GM12878 (cell line): ENCODE results near the gene CEP131. TPM values are rescaled to one million over a fixed set of nuclear protein-coding genes. Genes with fewer than 3 reads are reported as not detected.

Source experiments
- ATAC-seq: fragments of 200-7000 bp; cut with Tn5 transposase; 3 replicates; pipeline ENCODE4 v1.9.1; 2020; ENCODE audit warnings: mild to moderate bottlenecking, moderate library complexity
- BruUV-seq: library from RNA; stranded (reverse); fragments of 400-500 nt; replicated peaks from 2 replicates; lab custom pipeline; 2021; lab: Mats Ljungman, UMichigan
- CTCF ChIA-PET: fragments of 300-600 bp; sonication (Branson Sonifier 250); formaldehyde crosslinking; extraction: SDS; loops from one replicate; lab custom pipeline; 2021; ENCODE audit warnings: inconsistent platforms; lab: Yijun Ruan, JAX
- POLR2A ChIA-PET: fragments of 350-600 bp; formaldehyde crosslinking; extraction: SDS; loops from one replicate; lab custom pipeline; 2021; ENCODE audit warnings: inconsistent platforms; lab: Charles Lee
- RAD21 ChIA-PET: fragments of 300-600 bp; sonication (Branson Sonifier 250); formaldehyde crosslinking; loops from one replicate; lab custom pipeline; 2023; ENCODE audit warnings: antibody characterized with exemption; ENCODE audit not compliant: unreplicated experiment; lab: Charles Lee
- SMC1A ChIA-PET: fragments of 300-600 bp; sonication (Branson Sonifier 250); formaldehyde crosslinking; loops from one replicate; lab custom pipeline; 2023; ENCODE audit not compliant: unreplicated experiment, uncharacterized antibody; lab: Charles Lee
- DNase-seq: peaks from one replicate; pipeline ENCODE4 v3.0.0-alpha.2; 2011; ENCODE audit warnings: low read depth, low spot score
- FAIRE-seq: peaks from 3 replicates; lab custom pipeline; 2011; peaks lifted over from hg19 to GRCh38; lab: Jason Lieb, UNC
- H2AFZ ChIP-seq: 2 replicates; pipeline ENCODE4 v1.6.0; 2011; ENCODE audit warnings: low read depth, low read length, control low read depth; ENCODE audit not compliant: control insufficient read depth
- H3K27ac ChIP-seq: 2 replicates; pipeline ENCODE4 v1.5.1; 2011; ENCODE audit warnings: control low read depth; ENCODE audit not compliant: control insufficient read depth, insufficient read depth
- H3K27me3 ChIP-seq, 2 experiments: replicated peaks in 1 of 2; 2 replicates each; pipeline versions ENCODE4 v1.6.0 to v1.6.1; 2011; ENCODE audit warnings: low read length in 1 of 2; ENCODE audit not compliant: control insufficient read depth in 2 of 2, insufficient read depth in 2 of 2
- H3K36me3 ChIP-seq, 2 experiments: 2 replicates each; pipeline ENCODE4 v1.5.1; 2011; ENCODE audit warnings: low read length in 1 of 2; ENCODE audit not compliant: control insufficient read depth in 2 of 2, insufficient read depth in 2 of 2
- H3K4me1 ChIP-seq: 2 replicates; pipeline ENCODE4 v1.6.1; 2011; ENCODE audit warnings: mild to moderate bottlenecking, low read length, moderate library complexity, mixed read lengths; ENCODE audit not compliant: control insufficient read depth, insufficient read depth
- H3K4me2 ChIP-seq: 2 replicates; pipeline ENCODE4 v1.6.0; 2011; ENCODE audit warnings: control low read depth; ENCODE audit not compliant: control insufficient read depth, insufficient read depth
- H3K4me3 ChIP-seq: fragments of 200-600 bp; sonication (generic); 2 replicates; pipeline ENCODE4 v1.5.1; 2016
- H3K79me2 ChIP-seq: 2 replicates; pipeline ENCODE4 v1.6.0; 2011; ENCODE audit warnings: low read length; ENCODE audit not compliant: control insufficient read depth, insufficient read depth
- H3K9ac ChIP-seq: 2 replicates; pipeline ENCODE4 v1.8.0; 2011; ENCODE audit warnings: low read length, control low read depth, mixed read lengths; ENCODE audit not compliant: control insufficient read depth, insufficient read depth
- H3K9me3 ChIP-seq: replicated peaks from 3 replicates; pipeline ENCODE4 v1.5.1; 2011; ENCODE audit warnings: mild to moderate bottlenecking, low read length; ENCODE audit not compliant: control insufficient read depth, insufficient read depth
- H4K20me1 ChIP-seq: 2 replicates; pipeline ENCODE4 v1.6.0; 2011; ENCODE audit not compliant: control insufficient read depth, insufficient read depth
- CBFB ChIP-seq: IDR thresholded peaks from 2 replicates; pipeline ENCODE4 v1.6.1; 2016; ENCODE audit warnings: antibody characterized with exemption, low read depth
- ESRRA ChIP-seq: IDR thresholded peaks from 2 replicates; pipeline ENCODE4 v1.6.1; 2012; ENCODE audit warnings: mild to moderate bottlenecking, low read length, improper control_type of control experiment
- MYB ChIP-seq: fragments of 150-350 bp; IDR thresholded peaks from 2 replicates; pipeline ENCODE4 v1.6.1; 2014; ENCODE audit warnings: mild to moderate bottlenecking, low read depth, low read length, borderline replicate concordance
- NBN ChIP-seq: fragments of 450-650 bp; IDR thresholded peaks from 2 replicates; pipeline ENCODE4 v1.6.1; 2016
- RAD21 ChIP-seq: IDR thresholded peaks from 2 replicates; pipeline ENCODE4 v1.6.1; 2011; ENCODE audit warnings: mild to moderate bottlenecking, low read depth, low read length, moderate library complexity; ENCODE audit not compliant: insufficient read depth
- RELA ChIP-seq: fragments of 450-650 bp; IDR thresholded peaks from 2 replicates; pipeline ENCODE4 v1.8.0; 2014; ENCODE audit warnings: borderline replicate concordance; ENCODE audit not compliant: partially characterized antibody
- SMARCA5 ChIP-seq: fragments of 450-650 bp; IDR thresholded peaks from 2 replicates; pipeline ENCODE4 v1.6.1; 2017; ENCODE audit warnings: mild to moderate bottlenecking
- SUZ12 ChIP-seq: fragments of 200-600 bp; sonication (generic); IDR thresholded peaks from one replicate; pipeline ENCODE4 v1.6.1; 2018; ENCODE audit warnings: antibody characterized with exemption, mild to moderate bottlenecking; ENCODE audit not compliant: unreplicated experiment
- TCF3 ChIP-seq: IDR thresholded peaks from 2 replicates; pipeline ENCODE4 v1.6.1; 2012; ENCODE audit warnings: low read depth, mild to moderate bottlenecking, low read length, borderline replicate concordance; ENCODE audit not compliant: insufficient read depth
- YY1 ChIP-seq: IDR thresholded peaks from 2 replicates; pipeline ENCODE4 v1.6.1; 2011; ENCODE audit warnings: low read depth, mild to moderate bottlenecking, low read length
- ZSCAN29 ChIP-seq: fragments of 450-650 bp; IDR thresholded peaks from 2 replicates; pipeline ENCODE4 v1.6.1; 2017; ENCODE audit warnings: mild to moderate bottlenecking, moderate library complexity
- WGBS: methylation state at CpG from one replicate; pipeline ENCODE4 v1.1.6; 2016; ENCODE audit warnings: low lambda C conversion rate; ENCODE audit not compliant: insufficient replicate concordance, insufficient coverage; ENCODE audit errors: missing lambda C conversion rate; 5-methylcytosine and 5-hydroxymethylcytosine counted together
- in situ Hi-C: fragments of 300-500 bp; cut with MboI; formaldehyde crosslinking; loops from 9 replicates; pipeline ENCODE4 v1.14.3; 2018; ENCODE audit warnings: mixed read lengths
- intact Hi-C: fragments of 100-400 bp; cut with micrococcal nuclease; formaldehyde crosslinking; loops from one replicate; pipeline ENCODE4 v1.14.2; 2022; ENCODE audit not compliant: unreplicated experiment
- polyA plus RNA-seq, 11 experiments: library from polyadenylated mRNA; depleted of rRNA in 4 of 11; unstranded in 6 of 11; stranded (reverse) in 5 of 11; fragments of >200 nt; fragmentation: Nextera tagmentation in 4 of 11; fragmentation: Illumina TruSeq in 1 of 11; extraction: Ambion mirVana in 4 of 11; extraction: Trizol in 1 of 11; gene quantifications; 1 replicate in 1 of 11; 2 replicates in 10 of 11; pipeline versions ENCODE4 v1.2.1 to v1.2.3, GENCODE V29; 2011 to 2016; ENCODE audit warnings: inconsistent platforms in 2 of 11, missing spikeins in 2 of 11, low read depth in 1 of 11
- total RNA-seq, 4 experiments: library from RNA; depleted of rRNA in 3 of 4; stranded (reverse); fragments of >200 nt in 3 of 4; fragmentation: Illumina TruSeq in 1 of 4; extraction: Trizol in 1 of 4; gene quantifications; 2 replicates each; pipeline versions ENCODE4 v1.2.1 to v1.2.3, GENCODE V29; 2013 to 2021
- TF ChIP-seq, protein P1 (sequence below): IDR thresholded peaks from 2 replicates; pipeline ENCODE4 v1.6.1; 2012; ENCODE audit warnings: mild to moderate bottlenecking, low read depth, low read length
- TF ChIP-seq, protein P2 (sequence below): fragments of 450-650 bp; IDR thresholded peaks from 2 replicates; pipeline ENCODE4 v1.6.1; 2017; ENCODE audit warnings: borderline replicate concordance

CEP131 gene
- total and polyA plus RNA-seq, 10 of the 15 experiments (the other 5 are each of a cell fraction or from before 2014, with no cell fraction given): 0.05 to 17.3 (median 6.7) TPM

DNA sequence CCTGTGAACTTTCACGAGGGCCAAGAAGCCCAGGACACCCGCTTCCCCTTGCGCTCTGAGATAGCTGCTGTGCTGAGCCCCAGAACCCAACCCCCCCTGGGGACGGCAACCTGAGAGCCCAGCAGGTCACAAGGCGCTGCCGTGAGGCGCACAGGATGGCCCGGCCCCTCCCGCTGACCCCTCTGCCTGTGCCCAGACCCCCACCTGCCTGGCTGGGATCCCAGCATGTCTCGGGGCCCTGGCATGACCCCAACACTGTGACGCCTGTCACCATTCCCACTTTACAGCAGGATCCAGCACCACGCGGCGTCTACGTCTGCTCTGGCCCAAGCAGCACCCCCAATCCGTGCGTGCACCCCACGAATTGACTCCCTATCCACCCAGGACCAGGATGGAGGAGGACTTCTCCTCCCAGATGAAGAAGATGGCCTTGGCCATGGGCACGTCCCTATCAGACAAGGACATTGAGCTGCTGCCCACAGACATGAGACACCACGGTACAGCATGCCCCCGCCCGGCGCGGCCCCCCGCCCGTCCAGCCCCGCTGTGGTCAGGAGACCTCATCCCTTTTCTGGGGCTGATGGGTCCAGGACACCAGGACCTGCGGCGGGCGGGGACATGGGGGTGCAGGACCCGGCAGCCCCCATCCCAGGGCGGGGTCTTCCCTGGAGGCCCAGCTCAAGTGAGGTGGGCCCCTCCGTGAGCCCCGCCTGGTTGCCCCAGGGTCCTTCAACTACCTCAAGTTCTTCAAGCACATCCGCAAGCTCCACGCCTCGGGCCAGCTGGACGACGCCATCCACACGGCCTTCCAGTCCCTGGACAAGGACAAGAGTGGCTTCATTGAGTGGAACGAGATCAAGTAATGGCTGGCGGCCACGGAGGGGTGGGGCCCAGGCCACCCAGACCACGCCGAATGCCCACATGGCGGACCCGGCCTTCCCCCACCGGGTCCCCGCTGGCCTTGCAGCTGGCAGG lies 41.6 kb downstream of the CEP131 start (continued):
- TF ChIP-seq NBN: no peak

DNA sequence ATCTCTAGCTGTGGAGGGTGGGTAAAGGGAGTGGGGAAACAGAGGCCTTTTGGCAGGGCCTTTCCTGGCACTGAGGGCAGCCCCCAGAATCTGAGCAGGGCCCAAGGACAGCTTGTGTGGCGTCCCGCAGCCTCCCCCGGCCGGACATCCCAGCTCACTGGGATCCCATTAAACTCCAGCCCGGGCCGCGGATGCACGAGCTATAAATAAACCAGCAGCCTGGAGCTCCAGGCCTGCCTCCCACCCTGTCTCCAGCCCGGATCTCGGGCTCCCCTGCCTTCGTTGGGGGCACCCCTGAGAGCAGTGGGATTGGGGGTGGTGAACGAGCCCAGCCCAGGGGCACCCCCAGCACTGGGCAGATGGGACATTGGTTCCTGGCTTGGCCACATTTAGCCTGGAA lies 42.9 kb downstream of the CEP131 start:
- ATAC-seq: no peak
- 46% methylated on average over 12 of the region's 12 CpGs for WGBS
- Histone ChIP-seq H3K4me3 (no peak overlapping the region), H2AFZ (no peak overlapping the region), H3K4me2 (no peak overlapping the region), H3K36me3 (no peaks in the 10 kb centered on the region), H3K9me3 (no peaks in the 10 kb centered on the region; the same call in 2 of the 3 replicates), H4K20me1 (no peaks in the 10 kb centered on the region), H3K27me3 (no peaks in the 10 kb centered on the region), H3K27ac (no peak overlapping the region), H3K9ac (no peak overlapping the region), H3K4me1 (no peaks in the 10 kb centered on the region), H3K79me2 (no peaks in the 10 kb centered on the region)
- no peak for FAIRE-seq
- ChIA-PET SMC1A (no interaction called here), CTCF (no interaction called here), POLR2A (no interaction called here), RAD21 (no interaction called here)
- intact Hi-C loops: no loop called here
- in situ Hi-C loops: no loop called here
- no TSS peak for BruUV-seq
- DNase-seq: no peak
- no peak for TF ChIP-seq RELA
- no peak for TF ChIP-seq YY1
- TF ChIP-seq CBFB: no peak
- TF ChIP-seq ESRRA: no peak
- no peak for TF ChIP-seq SUZ12
- TF ChIP-seq, protein P1, sequence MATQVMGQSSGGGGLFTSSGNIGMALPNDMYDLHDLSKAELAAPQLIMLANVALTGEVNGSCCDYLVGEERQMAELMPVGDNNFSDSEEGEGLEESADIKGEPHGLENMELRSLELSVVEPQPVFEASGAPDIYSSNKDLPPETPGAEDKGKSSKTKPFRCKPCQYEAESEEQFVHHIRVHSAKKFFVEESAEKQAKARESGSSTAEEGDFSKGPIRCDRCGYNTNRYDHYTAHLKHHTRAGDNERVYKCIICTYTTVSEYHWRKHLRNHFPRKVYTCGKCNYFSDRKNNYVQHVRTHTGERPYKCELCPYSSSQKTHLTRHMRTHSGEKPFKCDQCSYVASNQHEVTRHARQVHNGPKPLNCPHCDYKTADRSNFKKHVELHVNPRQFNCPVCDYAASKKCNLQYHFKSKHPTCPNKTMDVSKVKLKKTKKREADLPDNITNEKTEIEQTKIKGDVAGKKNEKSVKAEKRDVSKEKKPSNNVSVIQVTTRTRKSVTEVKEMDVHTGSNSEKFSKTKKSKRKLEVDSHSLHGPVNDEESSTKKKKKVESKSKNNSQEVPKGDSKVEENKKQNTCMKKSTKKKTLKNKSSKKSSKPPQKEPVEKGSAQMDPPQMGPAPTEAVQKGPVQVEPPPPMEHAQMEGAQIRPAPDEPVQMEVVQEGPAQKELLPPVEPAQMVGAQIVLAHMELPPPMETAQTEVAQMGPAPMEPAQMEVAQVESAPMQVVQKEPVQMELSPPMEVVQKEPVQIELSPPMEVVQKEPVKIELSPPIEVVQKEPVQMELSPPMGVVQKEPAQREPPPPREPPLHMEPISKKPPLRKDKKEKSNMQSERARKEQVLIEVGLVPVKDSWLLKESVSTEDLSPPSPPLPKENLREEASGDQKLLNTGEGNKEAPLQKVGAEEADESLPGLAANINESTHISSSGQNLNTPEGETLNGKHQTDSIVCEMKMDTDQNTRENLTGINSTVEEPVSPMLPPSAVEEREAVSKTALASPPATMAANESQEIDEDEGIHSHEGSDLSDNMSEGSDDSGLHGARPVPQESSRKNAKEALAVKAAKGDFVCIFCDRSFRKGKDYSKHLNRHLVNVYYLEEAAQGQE: no peak
- TF ChIP-seq SMARCA5: no peak
- TF ChIP-seq MYB: no peak
- no peak for TF ChIP-seq ZSCAN29
- TF ChIP-seq RAD21: no peak
- no peak for TF ChIP-seq TCF3
- TF ChIP-seq, protein P2, sequence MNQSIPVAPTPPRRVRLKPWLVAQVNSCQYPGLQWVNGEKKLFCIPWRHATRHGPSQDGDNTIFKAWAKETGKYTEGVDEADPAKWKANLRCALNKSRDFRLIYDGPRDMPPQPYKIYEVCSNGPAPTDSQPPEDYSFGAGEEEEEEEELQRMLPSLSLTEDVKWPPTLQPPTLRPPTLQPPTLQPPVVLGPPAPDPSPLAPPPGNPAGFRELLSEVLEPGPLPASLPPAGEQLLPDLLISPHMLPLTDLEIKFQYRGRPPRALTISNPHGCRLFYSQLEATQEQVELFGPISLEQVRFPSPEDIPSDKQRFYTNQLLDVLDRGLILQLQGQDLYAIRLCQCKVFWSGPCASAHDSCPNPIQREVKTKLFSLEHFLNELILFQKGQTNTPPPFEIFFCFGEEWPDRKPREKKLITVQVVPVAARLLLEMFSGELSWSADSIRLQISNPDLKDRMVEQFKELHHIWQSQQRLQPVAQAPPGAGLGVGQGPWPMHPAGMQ: no peak
